Type B pancreatic cell (in vitro differentiated cells): Measurements from ENCODE around the gene KIAA1671. TPM values are rescaled to one million over a fixed set of nuclear protein-coding genes. Genes with fewer than 3 reads are reported as not detected.

Source experiments
- DNase-seq: peaks from one replicate; pipeline ENCODE4 v3.0.0; 2021; ENCODE audit warnings: mixed read lengths; ENCODE audit not compliant: unreplicated experiment; ENCODE audit errors: extremely low spot score
- H3K27ac Mint-ChIP-seq: 2 replicates; pipeline ENCODE4 v1.8.0; 2021; ENCODE audit warnings: mild to moderate bottlenecking, mixed read lengths
- H3K27me3 Mint-ChIP-seq: 2 replicates; pipeline ENCODE4 v1.8.0; 2021; ENCODE audit warnings: mixed read lengths
- H3K36me3 Mint-ChIP-seq: 2 replicates; pipeline ENCODE4 v1.8.0; 2021; ENCODE audit warnings: mixed read lengths
- H3K4me1 Mint-ChIP-seq: one replicate; pipeline ENCODE4 v1.8.0; 2021; ENCODE audit warnings: mixed read lengths; ENCODE audit not compliant: unreplicated experiment
- H3K4me3 Mint-ChIP-seq: 2 replicates; pipeline ENCODE4 v1.8.0; 2021; ENCODE audit warnings: mild to moderate bottlenecking, mixed read lengths
- H3K9me3 Mint-ChIP-seq: 2 replicates; pipeline ENCODE4 v1.8.0; 2021; ENCODE audit warnings: mixed read lengths
- CTCF ChIP-seq: fragments of 200-600 bp; sonication (generic); conservative IDR thresholded peaks from 2 replicates; pipeline ENCODE4 v1.5.0; 2021; ENCODE audit warnings: antibody characterized with exemption, mild to moderate bottlenecking
- total RNA-seq: library from RNA; stranded (reverse); gene quantifications from 2 replicates; pipeline ENCODE4 v1.2.1, GENCODE V29; 2021; ENCODE audit warnings: low replicate concordance

KIAA1671 gene
- total RNA-seq, 1 donor from 2014 or later, result 22.9 TPM

GRCh38 chr22:25061605-25062376 is 109.3 kb downstream of the KIAA1671 start:
- no peaks in the 10 kb centered on the region for H3K36me3 Mint-ChIP-seq
- H3K4me3 Mint-ChIP-seq, result no peak overlapping the region
- H3K27me3 Mint-ChIP-seq, result no peaks in the 10 kb centered on the region
- H3K27ac Mint-ChIP-seq, result no peak overlapping the region
- peaks cover 6% of the 10 kb centered on the region for H3K4me1 Mint-ChIP-seq
- no peaks in the 10 kb centered on the region for H3K9me3 Mint-ChIP-seq
- no peak for DNase-seq
- no peak for TF ChIP-seq CTCF

GRCh38 chr22:25062386-25063085 is 110.0 kb downstream of the KIAA1671 start:
- Mint-ChIP-seq H3K27ac (no peak overlapping the region), H3K36me3 (no peaks in the 10 kb centered on the region), H3K4me3 (no peak overlapping the region), H3K9me3 (no peaks in the 10 kb centered on the region), H3K27me3 (no peaks in the 10 kb centered on the region), H3K4me1 (peaks cover 6% of the 10 kb centered on the region)
- no peak for DNase-seq
- no peak for TF ChIP-seq CTCF

GRCh38 chr22:25064894-25065560 is 112.5 kb downstream of the KIAA1671 start:
- no peak overlapping the region for H3K27ac Mint-ChIP-seq
- H3K4me1 Mint-ChIP-seq, result peaks cover 9% of the 10 kb centered on the region
- H3K27me3 Mint-ChIP-seq, result no peaks in the 10 kb centered on the region
- no peak for TF ChIP-seq CTCF
- H3K9me3 Mint-ChIP-seq, result no peaks in the 10 kb centered on the region
- no peak overlapping the region for H3K4me3 Mint-ChIP-seq
- no peak for DNase-seq
- no peaks in the 10 kb centered on the region for H3K36me3 Mint-ChIP-seq

GRCh38 chr22:25066861-25067435 is 114.4 kb downstream of the KIAA1671 start:
- Mint-ChIP-seq H3K36me3 (no peaks in the 10 kb centered on the region), H3K27ac (no peak overlapping the region), H3K27me3 (no peaks in the 10 kb centered on the region), H3K4me3 (no peak overlapping the region), H3K4me1 (peaks cover 19% of the 10 kb centered on the region), H3K9me3 (no peaks in the 10 kb centered on the region)
- DNase-seq, result no peak
- TF ChIP-seq CTCF, result no peak

GRCh38 chr22:25067851-25068421 is 115.4 kb downstream of the KIAA1671 start:
- Mint-ChIP-seq H3K27me3 (no peaks in the 10 kb centered on the region), H3K4me3 (no peak overlapping the region), H3K9me3 (no peaks in the 10 kb centered on the region), H3K4me1 (peaks cover 14% of the 10 kb centered on the region), H3K36me3 (no peaks in the 10 kb centered on the region), H3K27ac (no peak overlapping the region)
- DNase-seq, result no peak
- TF ChIP-seq CTCF, result no peak
